GM19438 (cell line): ENCODE data around the gene NMBR.
"Not testable (repeated sequence)": the region's sequence is repeated elsewhere in the genome, so short reads cannot be mapped to it uniquely, and the experiment has no call there.

Source experiments
- ATAC-seq: cut with Tn5 transposase; IDR thresholded peaks from one replicate; pipeline ENCODE4 v1.9.1; 2021; ENCODE audit warnings: low read depth; ENCODE audit not compliant: unreplicated experiment

NMBR gene

GRCh38 chr6:142071981-142072380 lies 74.9 kb downstream of the NMBR start:
- ATAC-seq: no peak

- ATAC-seq: no peak
Measured at GRCh38 chr6:142068416-142068815, 78.5 kb downstream of the NMBR start.

GRCh38 chr6:142062861-142063260 lies 84.1 kb downstream of the NMBR start:
- not testable (repeated sequence) for ATAC-seq

GRCh38 chr6:142058551-142059290 lies 88.2 kb downstream of the NMBR start:
- no peak for ATAC-seq

GRCh38 chr6:142055219-142055618 lies 91.7 kb downstream of the NMBR start:
- ATAC-seq: peak; percentile 82

GRCh38 chr6:142051404-142051803 lies 95.5 kb downstream of the NMBR start:
- no peak for ATAC-seq

- no peak for ATAC-seq
Measured at GRCh38 chr6:142048593-142048980, 98.3 kb downstream of the NMBR start.

GRCh38 chr6:142047934-142048592 lies 98.9 kb downstream of the NMBR start:
- ATAC-seq: no peak

GRCh38 chr6:142045380-142046278 lies 101.3 kb downstream of the NMBR start:
- no peak for ATAC-seq

- ATAC-seq: no peak
Measured at GRCh38 chr6:142035890-142036289, 111.0 kb downstream of the NMBR start.

GRCh38 chr6:142031035-142031434 lies 115.9 kb downstream of the NMBR start:
- no peak for ATAC-seq

GRCh38 chr6:142030115-142030619 lies 116.8 kb downstream of the NMBR start:
- ATAC-seq: no peak

GRCh38 chr6:142028527-142028926 lies 118.4 kb downstream of the NMBR start:
- no peak for ATAC-seq

- not testable (repeated sequence) for ATAC-seq
Measured at GRCh38 chr6:142027804-142028203, 119.1 kb downstream of the NMBR start.

- ATAC-seq: no peak
Measured at GRCh38 chr6:142027074-142027473, 119.8 kb downstream of the NMBR start.

GRCh38 chr6:142026471-142026870 lies 120.5 kb downstream of the NMBR start:
- no peak for ATAC-seq
